GM18870 (cell line): Measurements from ENCODE around the gene TSPO.

Experiments
- ATAC-seq: cut with Tn5 transposase; IDR thresholded peaks from one replicate; pipeline ENCODE4 v1.9.1; 2021; ENCODE audit warnings: moderate library complexity; ENCODE audit not compliant: unreplicated experiment

The TSPO gene

DNA sequence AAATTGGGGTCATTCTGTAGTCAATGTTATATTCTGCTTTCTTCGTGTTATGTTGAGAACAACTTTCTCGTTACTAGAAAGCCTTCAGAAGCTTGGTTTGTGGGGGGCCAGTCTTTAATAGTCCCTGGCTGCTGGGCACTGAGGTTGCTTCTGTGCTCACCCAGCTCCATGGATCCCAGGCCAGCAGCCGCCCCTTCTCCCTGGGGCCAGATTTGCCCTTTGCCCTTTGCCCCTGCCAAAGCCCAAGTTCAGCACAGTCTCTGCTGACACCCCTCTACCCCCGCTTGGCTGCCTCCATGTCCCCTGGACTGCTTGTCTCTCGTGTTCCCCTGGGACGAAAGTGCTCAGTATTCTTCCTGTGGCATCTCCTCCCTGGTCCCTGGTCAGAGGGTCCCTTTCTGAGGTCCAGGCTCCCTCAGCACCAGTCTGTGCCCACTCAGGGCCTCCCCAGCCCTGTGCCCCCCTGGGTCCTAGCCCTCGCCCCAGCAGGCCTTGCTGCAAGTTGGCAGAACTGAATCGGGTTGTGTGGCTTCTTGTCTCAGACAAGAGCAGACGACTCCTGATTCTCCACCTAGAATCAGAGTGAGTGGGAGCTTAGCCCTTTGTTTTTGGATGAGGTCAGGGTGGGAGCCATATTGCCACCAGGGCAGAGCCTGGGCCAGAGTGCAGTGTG lies 6.7 kb downstream of the TSPO start:
- ATAC-seq: no peak

DNA sequence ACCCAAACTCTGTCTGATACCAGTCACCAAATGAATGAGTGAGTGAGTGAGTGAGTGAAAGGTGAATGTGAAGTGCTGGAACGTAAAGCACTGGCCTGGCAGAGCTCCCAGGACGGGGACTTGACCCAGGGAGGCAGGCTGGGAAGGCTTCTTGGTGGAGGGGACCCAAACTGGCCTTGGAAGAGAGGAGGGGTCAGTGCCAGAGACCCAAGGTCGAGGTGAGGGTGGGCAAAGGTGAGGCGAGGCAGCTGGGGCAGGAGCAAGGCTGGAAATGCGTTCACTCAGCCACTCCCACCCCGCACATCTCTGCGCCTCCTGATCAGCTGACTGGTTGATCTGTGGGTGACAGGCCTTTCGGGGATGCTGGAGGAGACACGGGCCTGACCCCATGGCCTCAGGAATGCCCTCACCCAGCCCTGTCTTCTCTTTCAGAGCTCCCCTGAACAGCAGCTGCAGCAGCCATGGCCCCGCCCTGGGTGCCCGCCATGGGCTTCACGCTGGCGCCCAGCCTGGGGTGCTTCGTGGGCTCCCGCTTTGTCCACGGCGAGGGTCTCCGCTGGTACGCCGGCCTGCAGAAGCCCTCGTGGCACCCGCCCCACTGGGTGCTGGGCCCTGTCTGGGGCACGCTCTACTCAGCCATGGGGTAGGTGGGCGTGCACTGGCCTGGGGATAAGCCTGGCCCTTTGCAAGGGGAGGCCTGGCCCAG lies 7.6 kb downstream of the TSPO start:
- no peak for ATAC-seq

DNA sequence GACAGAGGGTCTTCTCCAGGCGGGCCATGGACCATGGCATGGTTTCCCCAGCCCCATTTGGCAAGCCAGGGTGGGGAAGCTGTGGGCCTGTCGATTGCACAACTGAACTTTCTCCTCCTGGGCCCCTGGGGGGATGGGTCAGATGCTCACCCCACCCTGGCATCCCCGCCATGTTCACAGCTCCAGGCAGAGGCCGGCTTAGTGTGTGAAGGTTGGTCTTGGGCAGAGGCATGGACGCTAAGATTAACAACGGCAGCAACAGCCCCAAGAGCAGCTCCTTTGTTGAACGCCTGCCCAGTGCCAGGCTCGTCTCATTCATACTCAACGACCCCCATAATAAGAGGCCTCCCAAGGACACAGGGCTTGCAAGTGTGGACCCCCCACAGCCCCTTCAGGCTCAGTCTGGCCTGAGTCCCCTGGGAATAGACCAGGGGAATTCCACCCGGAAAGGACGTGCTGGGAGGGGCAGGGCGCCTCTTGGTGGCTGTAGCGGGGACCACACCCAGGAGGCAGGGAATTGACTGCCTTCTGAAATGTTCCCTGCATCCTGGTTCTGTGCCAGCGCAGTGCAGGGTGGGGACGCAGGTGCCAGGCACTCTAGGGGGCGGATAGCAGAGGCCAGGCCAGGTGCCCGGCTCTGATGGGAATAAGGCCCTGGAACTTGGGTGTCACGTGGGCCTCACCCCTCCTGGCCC lies 8.3 kb downstream of the TSPO start:
- no peak for ATAC-seq

DNA sequence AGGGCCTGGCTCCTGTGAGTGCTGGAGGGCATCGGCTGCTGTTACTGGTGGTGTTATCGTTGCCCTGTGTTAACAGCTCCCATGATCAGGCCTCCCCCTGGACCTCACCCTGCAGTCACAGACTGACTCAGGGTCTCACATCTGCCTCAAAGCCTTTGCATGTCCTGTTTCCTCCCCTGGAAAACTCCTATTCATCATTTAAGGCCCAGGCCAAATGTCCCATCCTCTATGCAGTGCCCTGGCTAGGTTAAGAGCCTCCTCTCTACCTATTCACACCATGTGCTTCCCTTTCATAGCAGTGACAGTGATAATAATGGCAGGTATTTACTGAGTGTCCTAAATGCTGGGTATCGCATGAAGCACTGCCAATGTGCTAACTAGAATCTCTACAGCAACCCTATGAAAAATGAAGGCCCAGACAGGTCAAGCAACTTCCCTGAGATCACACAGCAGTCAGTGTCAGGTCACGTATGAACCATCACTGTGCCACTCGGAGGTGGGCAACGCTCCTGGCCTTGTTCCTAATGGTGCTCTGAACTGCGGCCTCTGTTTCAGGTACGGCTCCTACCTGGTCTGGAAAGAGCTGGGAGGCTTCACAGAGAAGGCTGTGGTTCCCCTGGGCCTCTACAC lies 9.3 kb downstream of the TSPO start:
- no peak for ATAC-seq

DNA sequence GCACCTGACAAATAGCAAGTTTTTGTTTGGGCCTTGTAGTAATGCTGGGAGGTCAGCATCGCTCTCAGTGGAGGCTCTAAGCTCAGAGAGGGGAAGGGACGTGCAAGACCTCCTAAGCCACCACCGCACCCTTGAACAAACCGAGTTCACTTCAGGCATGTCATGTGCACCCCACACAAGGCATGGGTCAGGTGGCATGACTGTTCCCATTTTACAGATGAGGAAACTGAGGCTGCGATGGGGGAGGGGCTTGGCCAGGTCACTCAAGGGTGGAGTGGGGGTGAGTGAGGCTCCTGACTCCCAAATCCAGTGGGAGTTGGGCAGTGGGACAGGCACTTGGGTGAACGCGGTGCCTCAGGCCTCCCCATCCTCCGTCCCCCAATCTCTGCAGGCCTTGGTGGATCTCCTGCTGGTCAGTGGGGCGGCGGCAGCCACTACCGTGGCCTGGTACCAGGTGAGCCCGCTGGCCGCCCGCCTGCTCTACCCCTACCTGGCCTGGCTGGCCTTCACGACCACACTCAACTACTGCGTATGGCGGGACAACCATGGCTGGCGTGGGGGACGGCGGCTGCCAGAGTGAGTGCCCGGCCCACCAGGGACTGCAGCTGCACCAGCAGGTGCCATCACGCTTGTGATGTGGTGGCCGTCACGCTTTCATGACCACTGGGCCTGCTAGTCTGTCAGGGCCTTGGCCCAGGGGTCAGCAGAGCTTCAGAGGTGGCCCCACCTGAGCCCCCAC lies 11.2 kb downstream of the TSPO start:
- no peak for ATAC-seq

DNA sequence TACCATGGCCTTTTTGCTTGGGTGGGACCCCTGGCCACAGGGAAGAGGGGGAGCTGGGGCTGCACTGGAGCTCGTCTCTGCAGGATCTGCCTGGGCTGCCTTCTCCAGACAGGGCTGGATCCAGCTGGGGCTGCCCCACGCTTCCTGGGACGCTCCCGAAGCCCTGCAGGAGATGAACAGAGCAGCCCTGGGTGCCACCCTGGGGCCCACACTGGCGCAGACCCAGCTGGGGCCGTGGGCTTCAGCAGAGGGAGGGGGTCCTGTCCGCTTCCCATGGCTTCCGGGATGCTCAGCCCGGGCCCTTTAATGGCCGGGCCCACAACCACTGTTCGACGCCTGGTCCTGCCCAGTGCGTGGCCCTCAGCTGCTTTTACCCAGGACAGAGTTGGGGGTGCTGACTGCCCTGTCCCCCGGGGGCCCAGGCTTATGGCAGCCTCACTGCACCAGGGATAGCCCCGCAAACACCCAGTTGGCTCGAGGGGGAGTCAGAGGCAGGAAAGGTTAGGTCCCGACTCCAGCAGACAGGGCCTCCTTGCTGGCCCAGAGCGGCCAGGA lies 12.0 kb downstream of the TSPO start:
- no peak for ATAC-seq

DNA sequence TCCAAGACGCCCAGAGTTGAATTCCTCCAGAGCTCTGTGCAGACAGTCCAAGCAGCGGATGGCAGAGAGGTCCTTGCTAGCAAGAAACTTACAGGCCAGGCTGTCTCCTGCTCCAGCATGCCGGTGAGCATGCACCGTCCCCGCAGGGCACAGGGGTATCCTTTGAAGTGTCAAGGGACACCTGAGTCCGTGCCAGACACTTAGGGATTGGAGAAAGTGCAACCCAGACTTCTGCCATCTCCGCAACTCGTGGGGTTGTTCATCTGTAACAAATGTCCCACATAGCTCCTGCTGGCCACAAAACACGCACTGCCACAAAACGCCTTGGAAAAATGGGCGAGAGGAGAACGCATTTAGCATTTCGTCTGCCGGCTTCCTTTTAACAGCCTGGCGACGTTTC lies 13.3 kb downstream of the TSPO start:
- ATAC-seq: no peak

DNA sequence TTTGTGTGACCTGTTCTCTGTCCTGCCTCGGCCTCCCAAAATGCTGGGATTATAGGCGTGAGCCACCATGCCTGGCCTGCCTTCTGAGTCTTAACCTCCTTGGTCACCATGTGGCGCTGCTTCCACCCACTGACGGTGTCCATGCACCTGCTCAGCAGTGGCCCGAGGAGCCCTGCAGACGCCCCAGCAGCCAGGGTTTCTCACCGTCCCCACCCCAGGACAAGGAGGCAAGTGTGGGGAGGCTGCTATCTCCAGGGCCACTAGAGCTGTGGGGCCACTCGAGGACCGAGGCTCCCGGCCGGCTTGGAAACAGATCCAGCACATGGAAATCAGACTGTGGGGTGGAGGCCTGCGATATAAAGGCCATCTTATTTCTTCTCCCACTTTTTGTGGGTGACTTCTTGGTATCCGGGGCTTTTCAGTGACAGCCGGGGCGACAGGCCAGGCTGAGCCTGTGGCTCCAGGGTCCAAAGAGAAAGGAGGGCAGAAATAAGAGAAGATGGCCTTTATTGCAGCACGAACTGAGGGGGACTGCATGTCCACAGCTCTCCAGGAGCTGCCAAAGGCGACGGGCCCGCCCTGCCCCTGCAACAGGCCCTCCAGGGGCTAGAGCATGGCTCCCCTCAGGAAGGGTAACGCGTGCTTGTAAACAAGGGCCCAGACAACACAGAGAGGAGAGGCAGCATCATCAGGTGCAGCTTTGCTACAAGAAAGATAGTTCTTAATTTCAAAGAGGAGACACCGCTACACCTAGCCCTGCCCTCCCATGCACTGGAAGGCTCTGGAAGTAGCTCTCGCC lies 15.0 kb downstream of the TSPO start:
- ATAC-seq: no peak

DNA sequence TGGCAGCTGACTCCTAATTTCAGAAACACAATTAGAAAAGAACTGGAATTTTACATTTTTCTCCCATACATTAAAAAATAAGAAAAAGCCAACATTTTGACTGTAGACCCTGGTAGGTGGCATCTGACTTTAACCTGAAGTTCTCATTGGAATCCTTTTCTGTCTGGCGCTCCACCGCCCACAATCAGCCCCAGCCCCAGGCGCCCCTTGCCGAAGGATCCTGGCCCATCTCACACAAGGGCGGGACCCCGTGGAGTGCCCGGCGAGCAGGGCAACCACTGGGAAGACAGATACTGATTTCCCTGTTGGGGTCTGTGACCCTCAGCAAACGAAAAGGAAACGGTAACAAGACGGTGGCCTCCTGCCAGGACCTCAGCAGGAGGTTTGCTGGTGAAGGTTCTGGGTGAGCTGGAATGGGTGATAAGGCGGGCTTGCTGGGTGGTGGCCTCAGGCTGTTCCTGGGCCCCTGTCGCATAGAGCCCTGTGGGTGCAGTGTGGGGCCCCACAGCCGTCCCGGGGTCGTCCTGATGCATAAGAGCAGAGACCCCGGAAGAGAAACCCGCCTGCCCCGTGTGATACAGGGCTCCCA lies 15.7 kb downstream of the TSPO start:
- no peak for ATAC-seq

DNA sequence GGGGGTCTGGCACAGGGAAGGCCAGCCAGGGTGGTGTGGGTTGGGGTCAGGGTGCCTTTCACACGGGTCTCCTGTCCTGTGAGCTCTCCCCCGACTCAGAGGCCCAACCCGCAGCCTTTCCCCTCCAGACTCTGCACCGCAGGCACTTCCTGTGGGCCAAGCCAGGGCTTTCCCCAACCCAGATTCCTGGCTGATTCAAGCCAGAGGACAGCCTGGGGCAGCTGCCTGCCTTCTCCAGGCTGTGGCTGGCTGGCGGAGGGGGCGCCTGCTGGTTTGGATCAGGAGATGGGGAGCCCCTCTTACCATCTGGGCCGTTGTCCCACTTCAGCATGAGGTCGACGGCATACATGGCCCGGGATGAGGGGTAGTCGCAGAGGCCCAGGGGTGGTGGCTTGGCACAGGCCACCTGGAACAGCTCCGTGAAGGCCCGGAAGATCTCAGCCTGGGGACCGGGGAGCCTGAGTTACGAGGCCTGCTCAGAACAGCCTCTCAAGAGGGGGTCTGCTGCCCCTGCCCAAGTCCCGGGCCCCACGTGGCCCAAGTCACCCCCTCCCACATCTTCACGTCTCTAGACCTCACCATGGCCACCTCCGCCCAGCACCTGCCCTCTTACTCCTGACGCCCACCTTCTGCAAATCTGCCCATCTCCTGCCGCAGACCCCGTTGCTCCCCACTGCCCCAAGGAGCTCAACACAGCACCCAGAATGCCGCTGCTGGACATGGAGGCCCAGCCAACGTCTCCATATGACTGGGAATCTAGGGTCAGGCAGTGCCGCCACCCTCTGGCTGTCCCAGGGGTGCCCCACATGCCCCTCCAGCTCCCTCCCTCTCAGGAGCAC lies 17.3 kb downstream of the TSPO start:
- ATAC-seq: no peak

DNA sequence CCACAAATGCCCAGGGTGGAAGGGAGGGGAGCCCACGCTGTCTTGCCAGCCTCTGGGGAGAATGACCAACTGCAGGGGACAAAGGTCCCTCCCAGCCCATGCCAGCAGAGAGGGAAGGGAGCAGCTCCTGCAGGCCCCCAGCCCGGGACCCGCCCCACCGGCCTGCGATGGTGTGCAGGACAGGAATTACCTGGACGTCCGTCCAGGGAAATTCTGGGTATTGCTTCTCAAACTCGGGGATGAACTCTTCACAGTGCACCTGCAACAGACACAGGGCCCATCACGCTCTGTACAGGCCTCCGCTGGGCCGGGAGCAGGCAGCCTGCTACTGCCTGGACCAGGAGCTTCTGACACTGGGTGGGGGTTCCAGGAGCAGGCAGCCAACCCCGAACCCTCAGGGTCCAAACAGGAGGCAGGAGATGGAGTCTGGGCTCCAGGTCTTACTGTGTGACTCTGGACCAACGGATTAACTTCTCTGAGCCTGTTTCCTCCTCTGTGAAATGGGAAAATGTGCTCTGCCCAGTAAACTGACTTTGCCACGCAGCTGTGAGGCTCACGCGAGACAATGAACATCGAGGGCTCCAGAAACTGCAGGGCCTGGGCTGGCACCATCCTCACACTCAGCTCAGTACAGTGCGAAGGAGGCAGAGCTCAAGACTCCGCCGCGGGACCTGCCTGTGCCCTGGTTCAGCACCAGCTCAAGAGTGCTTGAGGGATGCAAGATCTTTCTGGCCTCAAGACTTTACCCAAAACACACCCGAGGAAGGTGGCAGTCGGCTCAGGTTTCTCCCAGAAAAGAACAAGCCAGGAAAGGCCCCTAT lies 18.2 kb downstream of the TSPO start:
- ATAC-seq: no peak

DNA sequence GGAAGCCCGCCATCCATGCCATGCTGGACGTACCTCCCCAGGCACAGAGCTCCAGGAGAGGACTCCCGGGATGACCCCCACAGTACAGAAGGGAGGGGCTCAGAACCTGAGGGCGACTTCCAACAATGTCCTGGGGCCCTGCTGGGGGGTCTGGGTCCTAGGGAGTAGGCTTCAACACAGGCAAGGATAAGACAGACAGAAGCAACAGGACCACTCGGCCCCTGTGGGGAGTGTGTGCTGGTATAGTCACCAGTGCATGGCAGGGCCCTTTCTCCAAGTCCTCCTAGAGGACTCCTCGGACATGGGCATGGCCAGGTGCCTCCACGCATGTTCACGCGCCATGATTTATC lies 18.7 kb downstream of the TSPO start:
- ATAC-seq: no peak

DNA sequence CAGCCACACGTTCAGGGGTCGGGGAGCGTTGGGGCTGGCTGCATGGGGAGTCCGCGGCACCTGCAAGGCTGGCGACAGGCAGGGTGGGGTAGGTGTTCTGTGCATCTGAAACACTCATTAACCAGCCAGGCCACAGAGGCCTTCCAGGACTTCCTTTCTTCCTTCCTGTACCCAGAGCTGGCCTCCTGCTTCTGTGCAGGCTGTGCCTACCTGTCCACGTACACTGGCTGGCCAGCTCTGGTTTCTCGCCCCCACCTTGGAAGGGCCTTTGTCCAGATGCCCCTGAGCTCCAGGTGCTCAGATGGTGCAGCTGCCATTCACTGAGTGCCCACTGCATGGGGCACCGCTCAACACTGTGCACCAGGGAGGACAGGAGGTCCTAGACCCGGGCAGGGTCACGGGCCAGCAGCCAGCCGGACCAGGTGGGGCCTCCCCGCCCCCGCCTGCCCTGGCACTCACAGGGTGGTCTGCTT lies 19.7 kb downstream of the TSPO start:
- ATAC-seq: no peak

DNA sequence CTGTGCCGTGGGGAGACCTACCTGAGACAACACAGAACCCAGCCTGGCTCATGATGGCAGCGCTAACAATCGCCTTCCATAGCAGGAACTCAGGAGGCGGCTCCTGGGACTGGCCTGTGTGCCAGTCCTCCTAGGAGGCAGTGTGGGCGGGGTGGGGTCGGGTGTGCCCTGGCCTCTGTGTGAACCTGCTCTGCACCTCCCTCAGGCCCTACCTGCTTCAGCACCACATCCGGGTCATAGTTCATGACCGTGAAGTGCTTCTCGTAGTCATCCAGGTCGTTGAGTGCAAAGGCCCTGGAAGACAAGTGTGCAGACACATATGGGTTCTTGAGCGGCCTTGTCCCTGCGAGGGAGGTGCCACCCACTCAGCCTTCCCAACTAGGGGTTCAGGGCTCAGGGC lies 20.2 kb downstream of the TSPO start:
- no peak for ATAC-seq

DNA sequence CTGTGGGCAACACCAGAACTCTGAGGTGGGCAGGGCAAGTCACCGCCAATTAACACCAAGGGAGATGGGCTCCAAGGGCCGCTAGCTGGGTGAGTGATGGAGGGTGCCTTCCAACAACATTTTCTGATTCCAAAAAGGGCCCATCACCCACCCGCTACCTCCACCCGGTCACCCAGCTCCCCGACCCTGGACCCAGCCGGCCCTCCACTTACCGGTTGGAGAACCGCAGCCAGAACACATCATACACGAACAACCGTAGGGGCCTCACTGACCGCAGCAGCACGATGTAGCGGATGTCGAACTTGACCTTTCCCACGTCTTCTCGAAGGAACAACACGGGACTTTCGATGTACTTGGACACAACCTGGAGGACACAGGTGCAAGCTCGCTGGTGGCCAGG lies 20.8 kb downstream of the TSPO start:
- ATAC-seq: no peak

DNA sequence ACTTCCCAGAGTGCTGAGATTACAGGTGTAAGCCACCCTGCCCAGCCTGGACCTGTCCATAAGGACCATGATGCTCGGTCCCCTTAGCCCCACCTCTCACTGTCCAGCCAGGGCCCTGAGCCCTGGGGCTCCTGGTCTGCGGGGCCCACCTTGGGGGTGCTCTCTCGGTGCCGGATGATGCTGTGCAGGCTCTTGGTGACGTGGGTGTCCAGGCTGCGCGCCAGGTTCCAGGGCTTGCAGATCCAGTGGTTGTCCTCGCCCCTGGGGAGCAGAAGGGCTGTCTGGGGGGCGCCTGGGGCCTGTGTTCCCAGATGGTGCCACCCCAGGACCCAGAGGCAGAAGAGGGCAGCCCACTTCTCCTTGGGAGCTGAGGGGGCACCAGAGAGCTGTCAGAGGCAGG lies 22.2 kb downstream of the TSPO start:
- ATAC-seq: no peak

DNA sequence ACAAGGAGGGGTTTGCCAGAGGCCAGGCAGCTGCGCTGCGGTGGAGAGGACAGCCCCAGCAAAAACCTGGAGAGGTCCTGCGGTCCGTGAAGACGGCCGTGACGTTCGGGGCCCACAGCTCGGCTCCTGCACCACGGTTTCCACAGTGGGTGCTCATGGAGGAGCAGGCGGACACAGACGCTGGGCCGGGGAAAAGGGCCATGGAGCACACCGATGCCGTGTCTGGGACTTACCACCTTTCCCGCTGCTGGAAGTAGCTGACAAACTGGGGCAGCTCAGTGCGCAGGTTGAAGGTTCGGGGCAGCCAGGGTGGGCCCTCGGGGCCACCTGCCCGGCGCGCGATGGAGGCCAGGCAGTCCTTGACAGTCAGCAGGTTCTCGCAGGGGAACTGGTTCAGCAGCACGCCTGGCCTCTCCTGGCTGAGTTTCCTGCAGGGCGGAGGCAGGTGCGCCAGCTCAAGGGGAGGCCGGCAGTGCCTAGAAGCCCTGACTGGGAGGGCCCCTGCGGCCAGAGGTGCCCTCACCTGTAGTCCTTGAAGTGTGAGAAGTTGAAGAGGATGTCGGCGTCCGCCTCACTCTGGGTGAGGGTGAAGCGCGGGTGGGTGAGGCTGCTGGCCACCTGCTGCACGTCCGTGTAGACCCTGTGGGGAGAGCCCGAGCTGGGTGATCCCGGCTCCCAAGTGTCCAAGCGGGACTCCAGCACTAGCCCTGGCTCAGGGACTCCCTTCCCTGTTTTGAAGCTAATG lies 22.8 kb downstream of the TSPO start:
- no peak for ATAC-seq
